SK-N-MC (cell line): ENCODE data around the gene CYTH3.

Experiments
- EZH2 ChIP-seq: fragments of 200-600 bp; sonication (generic); IDR thresholded peaks from one replicate; pipeline ENCODE4 v1.6.1; 2017; ENCODE audit warnings: antibody characterized with exemption
- FOXP2 ChIP-seq: optimal IDR thresholded peaks from 2 replicates; pipeline ENCODE3; 2011; ENCODE audit warnings: mild to moderate bottlenecking, moderate library complexity; ENCODE audit not compliant: insufficient read depth; ENCODE audit errors: extremely low read length, control extremely low read depth
- POLR2AphosphoS5 ChIP-seq: IDR thresholded peaks from 2 replicates; pipeline ENCODE4 v1.6.1; 2012; ENCODE audit warnings: mild to moderate bottlenecking, low read depth, low read length, borderline replicate concordance

DNA sequence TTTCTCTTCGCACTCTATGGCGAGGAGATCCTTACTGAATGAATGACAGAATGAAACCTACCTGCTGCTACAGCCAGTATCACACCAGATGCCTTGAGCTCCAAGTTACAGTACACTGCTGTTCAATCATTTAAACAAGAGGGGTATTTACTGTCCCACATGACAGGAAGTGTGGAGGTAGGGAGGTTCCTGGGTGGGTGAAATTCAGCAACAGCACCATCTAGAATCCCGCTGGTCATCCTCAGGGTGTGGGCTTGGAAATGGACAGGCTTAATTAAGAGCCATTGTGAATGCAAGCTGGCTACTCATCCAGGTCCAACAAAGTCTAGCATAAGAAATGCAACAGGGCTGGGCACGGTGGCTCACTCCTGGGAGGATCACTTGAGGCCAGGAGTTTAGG, 14.7 kb downstream of the CYTH3 start:
- TF ChIP-seq EZH2 (no peak), POLR2AphosphoS5 (no peak), FOXP2 (no peak)
